Natural killer cell (primary cell): ENCODE results near the gene RTL10. TPM values are rescaled to one million over a fixed set of nuclear protein-coding genes. Genes with fewer than 3 reads are reported as not detected.

ENCODE experiments used
- ATAC-seq, 3 donors: fragments of 150-1000 bp in 2 of 3; fragments of 200-7000 bp in 1 of 3; cut with Tn5 transposase; 1 replicate in 1 of 3; 2 replicates in 2 of 3; pipeline ENCODE4 v1.10.0; 2021; ENCODE audit warnings: mild to moderate bottlenecking in 2 of 3, moderate library complexity in 2 of 3
- DNase-seq, 2 donors: peaks; one replicate each; pipeline versions ENCODE4 v3.0.0 to v3.0.0-alpha.2; 2013 to 2021; ENCODE audit warnings: mixed read lengths in 1 of 2
- H3K27ac ChIP-seq: one replicate; pipeline ENCODE4 v1.5.1; 2013; ENCODE audit warnings: mild to moderate bottlenecking, low read length
- H3K27me3 ChIP-seq: one replicate; pipeline ENCODE4 v1.6.1; 2013; ENCODE audit warnings: low read length; ENCODE audit not compliant: control insufficient read depth, insufficient read depth
- H3K36me3 ChIP-seq: one replicate; pipeline ENCODE4 v1.6.1; 2013; ENCODE audit warnings: low read length; ENCODE audit not compliant: control insufficient read depth, insufficient read depth
- H3K4me1 ChIP-seq: one replicate; pipeline ENCODE4 v1.6.1; 2013; ENCODE audit warnings: low read length; ENCODE audit not compliant: control insufficient read depth, insufficient read depth
- H3K4me3 ChIP-seq: one replicate; pipeline ENCODE4 v1.5.1; 2013; ENCODE audit warnings: low read length
- H3K9me3 ChIP-seq: one replicate; pipeline ENCODE4 v1.6.1; 2013; ENCODE audit warnings: low read length; ENCODE audit not compliant: control insufficient read depth, insufficient read depth
- H3K27ac Mint-ChIP-seq, 2 donors: one replicate each; pipeline ENCODE4 v1.8.0; 2022; ENCODE audit warnings: mild to moderate bottlenecking in 2 of 2, mixed read lengths in 2 of 2, moderate library complexity in 1 of 2
- H3K27me3 Mint-ChIP-seq, 2 donors: one replicate each; pipeline ENCODE4 v1.8.0; 2022; ENCODE audit warnings: low read depth in 2 of 2, mixed read lengths in 2 of 2
- H3K36me3 Mint-ChIP-seq: one replicate; pipeline ENCODE4 v1.8.0; 2022; ENCODE audit warnings: mixed read lengths
- H3K4me1 Mint-ChIP-seq, 2 donors: one replicate each; pipeline ENCODE4 v1.8.0; 2022; ENCODE audit warnings: mixed read lengths in 2 of 2
- H3K4me3 Mint-ChIP-seq: one replicate; pipeline ENCODE4 v1.8.0; 2022; ENCODE audit warnings: mild to moderate bottlenecking, moderate library complexity, mixed read lengths
- H3K9me3 Mint-ChIP-seq, 2 donors: one replicate each; pipeline ENCODE4 v1.8.0; 2022; ENCODE audit warnings: mixed read lengths in 2 of 2
- WGBS: methylation state at CpG from one replicate; pipeline ENCODE4 v1.1.7; 2013; ENCODE audit warnings: missing lambda C conversion rate; ENCODE audit not compliant: insufficient coverage; 5-methylcytosine and 5-hydroxymethylcytosine counted together
- intact Hi-C: fragments of 100-400 bp; cut with micrococcal nuclease; formaldehyde crosslinking; loops from one replicate; pipeline ENCODE4 v1.14.2; 2022
- total RNA-seq, 4 donors: library from RNA; stranded (reverse); fragments of 120-200 nt in 1 of 4; gene quantifications; one replicate each; pipeline versions ENCODE4 v1.2.3 to v1.2.4, GENCODE V29; 2013 to 2022
- TF ChIP-seq, protein P1 (sequence below): fragments of 200-600 bp; IDR thresholded peaks from one replicate; pipeline ENCODE4 v1.8.0; 2022; ENCODE audit warnings: antibody characterized with exemption

Gene RTL10
- total RNA-seq, 3 donors from 2014 or later (not counting 1 experiment from before 2014, with no cell fraction given), result 6.4 to 12.5 (median 11.7) TPM

GRCh38 chr22:19823191-19823901, 31.3 kb downstream of the RTL10 start:
- Histone ChIP-seq H3K27ac (no peak overlapping the region), H3K4me1 (no peaks in the 10 kb centered on the region), H3K36me3 (peaks cover 1% of the 10 kb centered on the region), H3K4me3 (no peak overlapping the region), H3K27me3 (no peaks in the 10 kb centered on the region), H3K9me3 (no peaks in the 10 kb centered on the region)
- no peak overlapping the region for H3K4me3 Mint-ChIP-seq
- no peak overlapping the region for H3K27ac Mint-ChIP-seq
- no peaks in the 10 kb centered on the region for H3K9me3 Mint-ChIP-seq
- TF ChIP-seq, protein P1, sequence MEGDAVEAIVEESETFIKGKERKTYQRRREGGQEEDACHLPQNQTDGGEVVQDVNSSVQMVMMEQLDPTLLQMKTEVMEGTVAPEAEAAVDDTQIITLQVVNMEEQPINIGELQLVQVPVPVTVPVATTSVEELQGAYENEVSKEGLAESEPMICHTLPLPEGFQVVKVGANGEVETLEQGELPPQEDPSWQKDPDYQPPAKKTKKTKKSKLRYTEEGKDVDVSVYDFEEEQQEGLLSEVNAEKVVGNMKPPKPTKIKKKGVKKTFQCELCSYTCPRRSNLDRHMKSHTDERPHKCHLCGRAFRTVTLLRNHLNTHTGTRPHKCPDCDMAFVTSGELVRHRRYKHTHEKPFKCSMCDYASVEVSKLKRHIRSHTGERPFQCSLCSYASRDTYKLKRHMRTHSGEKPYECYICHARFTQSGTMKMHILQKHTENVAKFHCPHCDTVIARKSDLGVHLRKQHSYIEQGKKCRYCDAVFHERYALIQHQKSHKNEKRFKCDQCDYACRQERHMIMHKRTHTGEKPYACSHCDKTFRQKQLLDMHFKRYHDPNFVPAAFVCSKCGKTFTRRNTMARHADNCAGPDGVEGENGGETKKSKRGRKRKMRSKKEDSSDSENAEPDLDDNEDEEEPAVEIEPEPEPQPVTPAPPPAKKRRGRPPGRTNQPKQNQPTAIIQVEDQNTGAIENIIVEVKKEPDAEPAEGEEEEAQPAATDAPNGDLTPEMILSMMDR, result no peak
- DNase-seq (no peak), ATAC-seq (peak in 1 of 3 donors; percentile 28)
- no peaks in the 10 kb centered on the region for H3K36me3 Mint-ChIP-seq
- WGBS, result 88% methylated on average over 11 of the region's 11 CpGs
- intact Hi-C loops, result no loop called here
- H3K4me1 Mint-ChIP-seq, result no peaks in the 10 kb centered on the region
- no peaks in the 10 kb centered on the region for H3K27me3 Mint-ChIP-seq

DNA sequence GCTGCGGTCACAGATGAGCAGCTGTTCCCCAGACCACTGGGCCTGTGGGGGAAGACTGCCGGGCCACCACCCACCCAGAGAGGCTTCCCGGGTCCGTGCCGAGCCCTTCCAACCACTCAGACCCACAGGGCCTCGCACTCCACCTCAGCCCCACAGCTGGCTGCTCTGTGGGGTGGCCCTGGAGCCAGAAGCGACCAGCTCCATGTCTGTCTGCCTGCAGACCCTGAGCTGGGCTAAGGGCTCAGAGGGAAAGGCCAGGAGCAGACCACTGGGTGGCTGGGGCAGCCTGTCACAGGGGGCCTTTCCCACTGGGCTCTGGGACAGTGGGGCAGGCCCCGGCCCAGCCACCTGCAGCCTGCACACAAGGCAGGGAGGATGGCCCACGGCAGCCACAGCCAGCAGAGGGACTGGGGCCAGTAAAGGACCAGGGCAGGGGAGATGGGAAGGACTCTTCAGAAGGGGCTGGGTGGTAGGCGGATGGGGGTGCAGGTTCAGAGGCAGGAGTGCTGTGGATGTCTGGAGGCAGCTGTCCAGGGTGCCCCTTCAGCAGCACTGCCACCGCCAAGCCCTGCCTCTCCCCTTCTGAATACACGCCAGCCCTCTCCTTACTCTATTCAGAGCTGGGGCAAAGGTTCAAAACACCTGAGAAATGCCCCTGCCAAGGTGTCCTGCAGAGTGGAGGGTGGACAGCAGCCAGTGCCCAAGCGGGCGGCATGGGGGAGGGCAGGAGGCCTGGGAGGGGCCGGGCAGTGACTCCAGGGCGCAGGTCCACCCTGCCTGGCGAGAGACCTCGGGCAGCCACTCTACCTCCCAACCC, 32.2 kb downstream of the RTL10 start:
- no peak for ATAC-seq
- DNase-seq, result peak in 1 of 2 donors; percentile 12

GRCh38 chr22:19821523-19822300, 33.0 kb downstream of the RTL10 start:
- ATAC-seq (no peak), DNase-seq (peak in 1 of 2 donors; percentile 11)
- no peaks in the 10 kb centered on the region for H3K4me1 Mint-ChIP-seq
- 93% methylated on average over 20 of the region's 20 CpGs for WGBS
- no peak overlapping the region for H3K4me3 Mint-ChIP-seq
- intact Hi-C loops, result no loop called here
- H3K36me3 Mint-ChIP-seq, result no peaks in the 10 kb centered on the region
- Histone ChIP-seq H3K4me3 (no peak overlapping the region), H3K27ac (no peak overlapping the region), H3K4me1 (no peaks in the 10 kb centered on the region), H3K9me3 (no peaks in the 10 kb centered on the region), H3K27me3 (no peaks in the 10 kb centered on the region), H3K36me3 (peaks cover 1% of the 10 kb centered on the region)
- no peaks in the 10 kb centered on the region for H3K27me3 Mint-ChIP-seq
- H3K9me3 Mint-ChIP-seq, result no peaks in the 10 kb centered on the region
- TF ChIP-seq, protein P1, result no peak
- no peak overlapping the region for H3K27ac Mint-ChIP-seq

More for the DNA sequence above, 32.2 kb downstream of the RTL10 start:
- 96% methylated on average over 18 of the region's 18 CpGs for WGBS
- Histone ChIP-seq H3K36me3 (peaks cover 1% of the 10 kb centered on the region), H3K27me3 (no peaks in the 10 kb centered on the region), H3K9me3 (no peaks in the 10 kb centered on the region), H3K4me1 (no peaks in the 10 kb centered on the region), H3K4me3 (no peak overlapping the region), H3K27ac (no peak overlapping the region)
- Mint-ChIP-seq H3K4me1 (no peaks in the 10 kb centered on the region), H3K27ac (no peak overlapping the region), H3K36me3 (no peaks in the 10 kb centered on the region), H3K27me3 (no peaks in the 10 kb centered on the region), H3K4me3 (no peak overlapping the region), H3K9me3 (no peaks in the 10 kb centered on the region)
- TF ChIP-seq, protein P1, result no peak
- intact Hi-C loops, result no loop called here
